Stomach smooth muscle (tissue), 2 donors: Measurements from ENCODE around the gene HHATL.

Source experiments
- H3K27ac ChIP-seq: one replicate; pipeline ENCODE4 v1.7.0; 2013; ENCODE audit warnings: mild to moderate bottlenecking, low read length, inconsistent platforms
- H3K27me3 ChIP-seq, 2 donors: one replicate each; pipeline ENCODE4 v1.7.0; 2013; ENCODE audit warnings: low read length in 2 of 2; ENCODE audit not compliant: insufficient read depth in 2 of 2, control insufficient read depth in 1 of 2
- H3K36me3 ChIP-seq, 2 donors: one replicate each; pipeline ENCODE4 v1.7.0; 2013; ENCODE audit warnings: low read length in 2 of 2; ENCODE audit not compliant: control insufficient read depth in 2 of 2, insufficient read depth in 2 of 2
- H3K4me1 ChIP-seq: one replicate; pipeline ENCODE4 v1.7.0; 2013; ENCODE audit warnings: low read length; ENCODE audit not compliant: control insufficient read depth, insufficient read depth
- H3K4me3 ChIP-seq, 2 donors: one replicate each; pipeline ENCODE4 v1.7.0; 2013; ENCODE audit warnings: low read length in 2 of 2
- H3K9ac ChIP-seq, 2 donors: one replicate each; pipeline ENCODE4 v1.7.0; 2013; ENCODE audit warnings: low read length in 2 of 2, mild to moderate bottlenecking in 1 of 2
- H3K9me3 ChIP-seq, 2 donors: one replicate each; pipeline ENCODE4 v1.7.0; 2013; ENCODE audit warnings: low read length in 2 of 2; ENCODE audit not compliant: control insufficient read depth in 2 of 2
- donor health status: healthy.
- donor health status: Pancreatic carcinoma.

Gene HHATL

DNA sequence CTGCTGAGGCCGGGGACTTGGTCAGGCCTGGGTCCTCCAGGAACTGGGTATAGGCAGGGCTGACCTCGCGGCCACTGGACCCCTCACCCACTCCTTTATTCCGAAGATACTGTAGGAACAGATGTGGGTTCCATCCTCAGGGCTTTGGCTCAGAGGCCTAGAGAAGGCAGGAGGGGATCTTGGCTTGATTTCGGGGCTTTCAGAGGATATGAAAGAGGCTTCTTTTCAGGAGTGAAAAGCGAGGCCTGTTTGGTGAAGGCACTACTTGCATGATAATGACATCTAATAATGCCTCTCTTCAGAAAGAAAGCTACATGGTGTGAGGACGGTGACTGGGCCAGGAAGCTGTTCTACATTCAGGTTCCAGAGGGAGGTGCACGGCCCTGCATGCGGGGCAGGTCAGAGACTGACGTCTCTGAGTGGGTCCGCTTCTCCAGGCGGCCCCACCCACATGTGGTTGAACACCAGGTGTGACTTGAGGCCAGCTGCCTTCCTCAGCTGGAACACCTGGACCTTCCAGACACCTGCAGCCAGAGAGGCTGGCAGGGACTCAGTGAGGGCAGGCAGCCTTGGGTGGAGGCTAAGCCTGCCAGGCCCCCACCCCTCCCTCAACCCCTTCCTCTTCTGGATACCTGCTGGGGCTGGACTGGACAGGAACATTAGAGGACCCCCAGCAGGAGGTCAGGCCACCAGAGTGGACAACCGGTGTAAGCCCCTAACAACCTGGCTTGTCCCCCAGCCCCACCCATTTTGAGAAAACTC, 31.1 kb upstream of the HHATL start:
- H3K36me3 ChIP-seq = no peaks in the 10 kb centered on the region
- no peaks in the 10 kb centered on the region for H3K9me3 ChIP-seq
- no peak overlapping the region for H3K9ac ChIP-seq
- no peak overlapping the region for H3K27ac ChIP-seq
- no peak overlapping the region for H3K4me3 ChIP-seq
- no peaks in the 10 kb centered on the region for H3K4me1 ChIP-seq
- no peaks in the 10 kb centered on the region for H3K27me3 ChIP-seq

DNA sequence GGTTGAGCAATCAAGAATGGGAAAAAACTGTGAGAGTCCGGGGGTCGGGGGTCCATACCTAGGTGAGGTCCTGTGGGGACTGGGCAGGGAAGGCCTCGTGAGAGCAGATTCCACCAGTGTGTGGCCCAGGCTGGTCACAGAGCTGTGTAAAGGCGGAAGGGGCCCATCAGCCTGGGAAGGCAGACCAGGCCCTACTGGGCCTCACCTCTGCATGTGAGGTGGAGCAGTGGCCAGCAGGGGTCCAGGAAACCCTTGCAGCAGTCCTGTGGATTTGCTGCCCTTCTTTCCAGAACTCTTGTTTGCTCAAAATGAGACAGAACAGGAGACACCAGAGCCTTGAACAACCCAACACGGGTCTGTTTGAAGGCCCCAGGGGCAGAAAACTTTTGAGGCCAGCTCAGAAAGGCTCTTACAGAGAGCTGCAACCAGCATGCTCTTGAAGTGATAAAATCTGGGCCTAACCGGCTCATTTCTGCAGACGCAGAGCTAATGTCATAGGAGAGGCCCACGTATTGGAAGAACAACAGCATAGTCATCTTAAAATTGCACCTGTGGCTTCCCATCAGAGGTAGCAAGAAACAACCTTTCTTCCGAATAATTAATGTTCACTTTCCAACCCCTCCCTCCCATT, 30.3 kb upstream of the HHATL start:
- Histone ChIP-seq H3K27me3 (no peaks in the 10 kb centered on the region), H3K9me3 (no peaks in the 10 kb centered on the region), H3K27ac (no peak overlapping the region), H3K4me1 (no peaks in the 10 kb centered on the region), H3K9ac (no peak overlapping the region), H3K4me3 (no peak overlapping the region), H3K36me3 (no peaks in the 10 kb centered on the region)

DNA sequence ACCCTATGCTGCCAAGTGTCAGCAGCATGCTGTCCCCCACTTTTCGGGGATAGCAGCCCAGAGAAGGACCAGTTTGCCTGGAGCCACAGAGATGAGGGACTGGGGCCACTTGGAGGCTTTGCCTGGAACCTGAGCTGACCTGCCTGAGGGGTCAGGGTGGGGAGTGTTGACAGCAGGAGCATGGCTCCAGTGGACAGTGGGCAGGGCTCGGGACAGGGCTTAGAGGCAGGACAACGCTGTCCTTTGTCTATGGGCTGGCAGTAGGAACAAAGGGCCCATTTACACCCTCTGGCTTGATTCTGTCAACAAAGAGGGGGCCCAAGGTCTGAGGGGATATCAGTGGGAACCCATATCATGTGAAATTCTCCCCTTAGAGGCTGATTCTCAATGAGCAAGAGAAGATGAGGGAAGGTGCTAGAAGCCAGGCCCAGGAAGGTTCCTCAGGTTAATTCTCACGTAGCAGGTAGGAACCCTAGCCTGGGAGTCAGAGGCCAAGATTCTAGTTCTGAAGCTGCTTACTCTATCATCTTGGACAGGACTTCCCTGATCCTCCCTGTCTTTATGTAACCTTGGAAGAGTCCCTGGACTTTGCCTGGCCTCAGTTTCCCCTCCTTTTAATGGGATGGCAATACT, 29.7 kb upstream of the HHATL start:
- Histone ChIP-seq H3K27ac (no peak overlapping the region), H3K27me3 (no peaks in the 10 kb centered on the region), H3K36me3 (no peaks in the 10 kb centered on the region), H3K4me1 (no peaks in the 10 kb centered on the region), H3K9me3 (no peaks in the 10 kb centered on the region), H3K4me3 (no peak overlapping the region), H3K9ac (no peak overlapping the region)

DNA sequence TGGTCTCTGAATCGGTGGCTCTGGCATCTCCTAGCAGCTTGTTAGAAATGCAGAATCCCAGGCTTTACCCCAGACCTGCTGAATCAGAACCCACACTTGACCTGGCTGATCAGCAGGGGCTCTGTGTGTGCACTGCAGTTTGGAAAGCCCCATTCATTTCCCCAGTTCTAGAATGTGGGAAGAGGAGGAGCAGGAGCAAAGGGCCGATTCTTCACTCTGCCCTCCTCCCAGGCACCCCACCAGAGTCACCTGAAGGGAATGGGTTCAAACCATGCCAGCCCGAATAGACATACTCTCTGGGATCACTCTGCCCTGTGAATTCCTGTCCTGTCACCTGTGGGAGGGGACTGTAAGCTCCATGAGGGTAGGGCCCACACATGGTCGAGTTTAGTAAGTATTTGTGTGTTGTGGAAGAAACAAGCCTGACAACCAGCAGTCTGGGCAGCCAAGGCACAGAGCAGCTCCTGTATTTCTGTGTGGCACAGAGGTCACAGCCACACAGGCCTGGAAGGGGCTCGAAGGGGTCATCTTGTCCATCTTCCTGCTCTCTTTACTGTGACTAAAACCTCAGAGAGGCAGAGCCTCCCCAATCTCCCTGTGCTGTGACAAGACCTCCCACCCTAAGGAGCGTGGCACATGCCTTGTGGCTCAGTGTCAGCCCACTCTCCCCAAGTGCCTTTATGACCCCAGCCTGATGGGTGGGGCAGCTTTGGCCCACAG, 29.0 kb upstream of the HHATL start:
- no peak overlapping the region for H3K4me3 ChIP-seq
- no peaks in the 10 kb centered on the region for H3K27me3 ChIP-seq
- H3K4me1 ChIP-seq = no peaks in the 10 kb centered on the region
- no peaks in the 10 kb centered on the region for H3K9me3 ChIP-seq
- no peaks in the 10 kb centered on the region for H3K36me3 ChIP-seq
- H3K9ac ChIP-seq = no peak overlapping the region
- H3K27ac ChIP-seq = no peak overlapping the region

DNA sequence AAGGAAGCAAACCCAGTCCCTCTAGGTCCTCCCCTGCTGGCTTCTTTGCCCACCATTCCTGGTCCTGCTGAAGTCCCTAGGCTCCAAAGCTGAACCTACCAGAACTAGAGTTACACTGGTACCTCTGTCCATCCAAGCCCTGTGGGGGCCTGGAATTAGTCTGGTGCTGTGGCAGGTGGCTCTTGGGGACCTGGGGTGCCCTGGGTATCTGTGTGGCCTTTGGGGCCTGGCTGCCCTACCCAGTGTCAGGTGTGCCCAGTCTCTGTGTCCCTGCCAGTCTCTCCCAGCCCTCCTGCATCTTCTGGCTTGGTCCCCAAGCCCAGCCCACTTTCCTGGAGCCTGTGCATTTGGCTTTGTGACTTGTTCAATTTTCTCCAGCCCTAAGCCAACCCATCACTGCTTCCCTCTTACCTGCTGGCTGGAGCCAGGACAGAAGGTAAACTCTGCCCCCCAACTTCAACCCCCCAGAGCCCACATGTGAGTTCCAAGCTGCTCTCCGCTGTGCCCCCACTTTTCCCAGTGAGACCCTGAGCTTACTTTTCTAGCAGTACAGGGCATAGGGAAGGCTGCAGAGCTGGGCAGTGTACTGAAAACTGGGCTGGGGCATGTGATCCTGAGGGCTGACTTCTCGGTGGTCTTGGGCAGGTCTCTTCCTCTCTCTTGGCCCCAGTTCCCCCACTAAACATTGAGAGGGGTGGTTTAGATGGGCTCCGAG, 28.3 kb upstream of the HHATL start:
- Histone ChIP-seq H3K9ac (no peak overlapping the region), H3K9me3 (no peaks in the 10 kb centered on the region), H3K4me1 (no peaks in the 10 kb centered on the region), H3K27me3 (no peaks in the 10 kb centered on the region), H3K27ac (no peak overlapping the region), H3K36me3 (no peaks in the 10 kb centered on the region), H3K4me3 (no peak overlapping the region)

DNA sequence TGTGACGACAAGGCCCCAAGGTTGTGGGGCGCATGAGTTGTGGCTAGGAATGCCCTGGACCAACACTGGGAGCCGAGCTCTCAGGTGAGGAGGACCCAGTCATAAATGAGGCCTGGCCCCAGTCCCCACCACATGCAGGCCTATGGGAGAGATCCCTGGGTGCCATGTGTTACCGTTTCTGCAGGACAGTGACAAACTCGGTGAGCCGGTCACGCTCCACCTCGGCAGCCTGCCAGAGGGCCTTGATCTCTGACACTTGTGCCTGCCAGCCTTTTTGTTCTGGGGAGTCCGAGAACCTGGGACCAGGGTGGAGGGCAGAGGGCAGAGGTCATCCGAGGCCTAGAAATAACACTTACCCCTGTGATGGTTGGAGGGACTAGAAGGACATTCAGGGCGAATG, 27.7 kb upstream of the HHATL start:
- no peaks in the 10 kb centered on the region for H3K9me3 ChIP-seq
- H3K27ac ChIP-seq = no peak overlapping the region
- no peaks in the 10 kb centered on the region for H3K4me1 ChIP-seq
- no peak overlapping the region for H3K9ac ChIP-seq
- H3K27me3 ChIP-seq = no peaks in the 10 kb centered on the region
- H3K4me3 ChIP-seq = no peak overlapping the region
- no peaks in the 10 kb centered on the region for H3K36me3 ChIP-seq

DNA sequence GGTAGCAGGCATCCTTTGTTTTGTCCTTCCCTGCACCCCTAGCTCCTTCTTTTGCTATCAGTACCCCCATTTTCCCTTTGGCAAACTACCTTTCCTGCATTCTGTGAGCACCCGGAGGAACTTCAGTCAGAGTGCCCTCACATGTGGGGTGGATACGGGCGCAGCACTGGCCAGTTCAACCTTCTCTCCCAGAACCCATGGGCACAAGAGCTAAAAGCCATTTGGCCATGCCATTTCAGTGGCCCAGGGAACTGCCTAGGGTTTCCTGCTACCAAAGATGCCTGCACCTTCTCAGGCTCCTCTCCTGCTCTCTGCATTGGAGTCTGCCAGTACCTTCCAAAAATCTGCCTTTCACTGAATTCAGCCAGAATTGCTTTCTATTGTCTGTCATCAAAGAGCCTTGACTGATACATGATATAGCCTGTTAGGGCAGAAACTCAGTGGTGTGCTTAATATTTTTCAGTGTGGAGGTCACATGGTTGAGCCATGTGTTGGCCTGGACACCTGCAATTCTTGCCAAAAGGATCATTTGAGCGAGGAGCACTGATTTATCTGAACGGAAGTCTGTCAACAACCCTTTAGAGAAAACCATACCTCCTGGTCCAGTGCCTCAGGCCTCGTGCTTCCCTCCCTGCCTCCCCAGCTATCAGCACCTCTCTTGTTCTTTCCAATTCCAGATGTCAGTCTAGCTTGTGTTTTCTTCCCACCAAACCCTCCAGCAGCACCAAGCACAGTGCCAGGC, 27.0 kb upstream of the HHATL start:
- no peaks in the 10 kb centered on the region for H3K27me3 ChIP-seq
- H3K27ac ChIP-seq = no peak overlapping the region
- no peaks in the 10 kb centered on the region for H3K9me3 ChIP-seq
- H3K4me1 ChIP-seq = no peaks in the 10 kb centered on the region
- no peak overlapping the region for H3K9ac ChIP-seq
- no peaks in the 10 kb centered on the region for H3K36me3 ChIP-seq
- H3K4me3 ChIP-seq = no peak overlapping the region

DNA sequence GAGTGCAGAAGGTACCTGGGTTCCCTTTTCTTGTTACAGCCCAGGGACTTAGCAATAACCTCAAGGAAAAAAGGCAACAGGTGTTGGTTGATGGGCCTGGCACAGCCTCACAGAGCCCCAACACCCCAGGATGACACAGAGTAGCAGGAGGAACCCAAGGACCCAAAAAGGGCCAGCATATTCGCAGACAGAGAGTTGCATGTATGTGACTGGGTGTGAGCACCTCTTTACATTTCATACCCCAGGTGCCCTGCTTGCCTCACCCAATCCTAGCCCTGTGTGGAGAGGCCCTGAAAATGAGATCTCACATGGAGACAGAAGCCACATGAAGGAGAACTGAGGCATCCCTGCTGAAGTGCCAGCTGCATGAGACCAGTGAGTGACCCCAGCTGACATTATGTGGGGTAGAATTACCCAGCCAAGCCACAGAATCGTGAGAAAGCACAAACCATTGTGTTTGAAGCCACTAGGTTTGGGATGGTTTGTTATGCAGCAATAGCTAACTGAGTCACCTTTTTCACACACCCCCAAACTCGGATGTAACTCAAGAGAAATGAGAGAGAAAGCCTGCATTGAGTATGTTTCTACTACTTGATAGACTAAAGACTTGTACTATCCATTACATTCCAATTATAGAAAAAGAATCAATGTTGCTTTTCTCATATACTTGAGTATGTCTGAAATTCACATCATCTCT, 26.2 kb upstream of the HHATL start:
- H3K9ac ChIP-seq = no peak overlapping the region
- no peak overlapping the region for H3K27ac ChIP-seq
- no peaks in the 10 kb centered on the region for H3K36me3 ChIP-seq
- no peaks in the 10 kb centered on the region for H3K27me3 ChIP-seq
- no peaks in the 10 kb centered on the region for H3K9me3 ChIP-seq
- H3K4me3 ChIP-seq = no peak overlapping the region
- H3K4me1 ChIP-seq = no peaks in the 10 kb centered on the region

DNA sequence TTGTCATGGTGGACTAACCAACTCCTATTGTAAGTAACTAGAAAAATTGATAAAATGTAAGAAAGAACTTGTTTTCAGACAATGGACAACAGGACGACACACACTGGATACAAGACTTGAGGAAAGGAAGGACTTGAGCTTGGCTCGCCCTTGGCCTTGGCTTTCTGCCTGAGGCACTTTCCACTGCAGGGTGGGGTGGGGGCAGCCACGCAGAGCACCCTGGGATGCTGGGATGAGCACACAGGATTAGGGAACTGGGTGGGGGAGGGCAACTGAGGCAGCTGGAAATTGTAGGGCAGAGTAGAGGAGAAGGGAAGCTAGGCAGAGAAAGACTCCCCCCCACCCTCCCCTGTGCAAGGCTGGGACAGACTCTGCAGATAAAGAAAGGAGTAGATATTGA, 25.5 kb upstream of the HHATL start:
- Histone ChIP-seq H3K27me3 (no peaks in the 10 kb centered on the region), H3K4me1 (no peaks in the 10 kb centered on the region), H3K27ac (no peak overlapping the region), H3K4me3 (no peak overlapping the region), H3K9ac (no peak overlapping the region), H3K9me3 (no peaks in the 10 kb centered on the region), H3K36me3 (no peaks in the 10 kb centered on the region)
